Fibroblast of lung (primary cell): ENCODE measurements around the gene RETN. TPM values are rescaled to one million over a fixed set of nuclear protein-coding genes. Genes with fewer than 3 reads are reported as not detected.

Experiments
- DNase-seq, 2 donors: peaks; one replicate each; pipeline versions ENCODE4 v3.0.0 to v3.0.0-alpha.2; 2010; ENCODE audit warnings: low read depth in 2 of 2
- H2AFZ ChIP-seq: 2 replicates; pipeline ENCODE4 v1.5.1; 2012; ENCODE audit warnings: low read length, control low read depth, inconsistent platforms
- H3K27ac ChIP-seq: 2 replicates; pipeline ENCODE4 v1.5.1; 2011; ENCODE audit warnings: low read length, control low read depth; ENCODE audit not compliant: insufficient read depth
- H3K27me3 ChIP-seq: 2 replicates; pipeline ENCODE4 v1.5.1; 2011; ENCODE audit warnings: mild to moderate bottlenecking, low read length; ENCODE audit not compliant: control insufficient read depth, insufficient read depth
- H3K36me3 ChIP-seq: 2 replicates; pipeline ENCODE4 v1.5.1; 2011; ENCODE audit warnings: low read length; ENCODE audit not compliant: control insufficient read depth, insufficient read depth
- H3K4me1 ChIP-seq: 2 replicates; pipeline ENCODE4 v1.5.1; 2011; ENCODE audit warnings: low read length; ENCODE audit not compliant: control insufficient read depth, insufficient read depth; ENCODE audit errors: extremely low read depth
- H3K4me2 ChIP-seq: 2 replicates; pipeline ENCODE4 v1.5.1; 2011; ENCODE audit warnings: low read length, control low read depth; ENCODE audit not compliant: insufficient read depth; ENCODE audit errors: extremely low read depth
- H3K4me3 ChIP-seq, 4 experiments: fragments of 200-600 bp in 1 of 4; sonication (generic) in 1 of 4; replicated peaks in 1 of 4; 2 replicates each; pipeline ENCODE4 v1.5.1; 2011 to 2016; ENCODE audit warnings: low read length in 4 of 4, low read depth in 3 of 4, mild to moderate bottlenecking in 3 of 4, control low read depth in 2 of 4, inconsistent platforms in 1 of 4, mixed read lengths in 1 of 4; ENCODE audit not compliant: insufficient read depth in 1 of 4; ENCODE audit errors: control extremely low read depth in 1 of 4
- H3K79me2 ChIP-seq: 2 replicates; pipeline ENCODE4 v1.5.1; 2012; ENCODE audit warnings: mild to moderate bottlenecking, low read length, inconsistent platforms; ENCODE audit not compliant: control insufficient read depth, insufficient read depth
- H3K9ac ChIP-seq: 2 replicates; pipeline ENCODE4 v1.5.1; 2011; ENCODE audit warnings: mild to moderate bottlenecking, low read length, control low read depth; ENCODE audit not compliant: insufficient read depth
- H3K9me3 ChIP-seq: 2 replicates; pipeline ENCODE4 v1.5.1; 2012; ENCODE audit warnings: low read depth, low read length; ENCODE audit not compliant: control insufficient read depth, insufficient read depth
- H4K20me1 ChIP-seq: 2 replicates; pipeline ENCODE4 v1.5.1; 2011; ENCODE audit warnings: low read length; ENCODE audit not compliant: control insufficient read depth, insufficient read depth; ENCODE audit errors: extremely low read depth
- CTCF ChIP-seq, 2 donors: IDR thresholded peaks in 1 of 2; conservative IDR thresholded peaks in 1 of 2; 1 replicate in 1 of 2; 2 replicates in 1 of 2; pipeline ENCODE4 v1.5.1; 2011 to 2012; ENCODE audit warnings: low read length in 2 of 2, control low read depth in 1 of 2, inconsistent platforms in 1 of 2, low read depth in 1 of 2, mild to moderate bottlenecking in 1 of 2
- EZH2 ChIP-seq: IDR thresholded peaks from 2 replicates; pipeline ENCODE4 v1.5.1; 2012; ENCODE audit warnings: low read length, control low read depth, mild to moderate bottlenecking; ENCODE audit errors: missing control alignments
- polyA plus RNA-seq, 2 donors: library from polyadenylated mRNA; depleted of rRNA in 1 of 2; stranded (reverse) in 1 of 2; unstranded in 1 of 2; fragments of >200 nt; gene quantifications; 2 replicates each; pipeline ENCODE4 v1.2.1, GENCODE V29; 2011 to 2012; ENCODE audit warnings: missing spikeins in 1 of 2
- total RNA-seq: library from RNA; depleted of rRNA; stranded (reverse); fragments of >200 nt; gene quantifications from 2 replicates; pipeline ENCODE4 v1.2.1, GENCODE V29; 2014

Gene RETN
- total and polyA plus RNA-seq, 2 donors (not counting 1 experiment from before 2014, with no cell fraction given), result not detected

- H3K4me2 ChIP-seq, result no peak overlapping the region
- no peak for DNase-seq
- no peaks in the 10 kb centered on the region for H3K36me3 ChIP-seq
- H3K27ac ChIP-seq, result no peak overlapping the region
- H3K79me2 ChIP-seq, result no peaks in the 10 kb centered on the region
- TF ChIP-seq EZH2 (no peak), CTCF (conservative IDR thresholded peaks at IDR 0.05 in 1 of 2, IDR thresholded peaks at IDR 0.05 in 1 of 2; ENCODE audit: low read depth in 1 of 2, low read length in 2 of 2) (no peak)
- no peaks in the 10 kb centered on the region for H3K27me3 ChIP-seq
- no peak overlapping the region for H3K4me3 ChIP-seq
- H3K9ac ChIP-seq, result no peak overlapping the region
- no peaks in the 10 kb centered on the region for H4K20me1 ChIP-seq
- H3K9me3 ChIP-seq, result no peaks in the 10 kb centered on the region
- no peak overlapping the region for H2AFZ ChIP-seq
- H3K4me1 ChIP-seq, result no peaks in the 10 kb centered on the region
Measured at GRCh38 chr19:7644550-7644877, 24.3 kb upstream of the RETN start.

- Histone ChIP-seq H3K27me3 (no peaks in the 10 kb centered on the region), H3K27ac (no peak overlapping the region), H2AFZ (no peak overlapping the region), H3K4me1 (no peaks in the 10 kb centered on the region), H3K4me3 (no peak overlapping the region), H3K9me3 (no peaks in the 10 kb centered on the region), H3K4me2 (no peak overlapping the region), H3K9ac (no peak overlapping the region), H4K20me1 (no peaks in the 10 kb centered on the region), H3K79me2 (no peaks in the 10 kb centered on the region), H3K36me3 (no peaks in the 10 kb centered on the region)
- no peak for DNase-seq
- TF ChIP-seq EZH2 (no peak), CTCF (conservative IDR thresholded peaks at IDR 0.05 in 1 of 2, IDR thresholded peaks at IDR 0.05 in 1 of 2; ENCODE audit: low read depth in 1 of 2, low read length in 2 of 2) (no peak)
Measured at GRCh38 chr19:7645163-7645562, 23.7 kb upstream of the RETN start.

GRCh38 chr19:7645656-7646425, 23.0 kb upstream of the RETN start:
- Histone ChIP-seq H4K20me1 (no peaks in the 10 kb centered on the region), H2AFZ (no peak overlapping the region), H3K27ac (no peak overlapping the region), H3K4me1 (no peaks in the 10 kb centered on the region), H3K9ac (no peak overlapping the region), H3K9me3 (no peaks in the 10 kb centered on the region), H3K27me3 (no peaks in the 10 kb centered on the region), H3K79me2 (no peaks in the 10 kb centered on the region), H3K4me3 (no peak overlapping the region), H3K4me2 (no peak overlapping the region), H3K36me3 (no peaks in the 10 kb centered on the region)
- no peak for TF ChIP-seq CTCF (conservative IDR thresholded peaks at IDR 0.05 in 1 of 2, IDR thresholded peaks at IDR 0.05 in 1 of 2; ENCODE audit: low read depth in 1 of 2, low read length in 2 of 2)
- no peak for TF ChIP-seq EZH2
- DNase-seq, result no peak
